HG02642 (cell line): ENCODE measurements around the gene C1QBP.
A peak's percentile ranks its signal among the peaks of the same experiment; 100 is the strongest.

Experiments
- ATAC-seq: cut with Tn5 transposase; IDR thresholded peaks from one replicate; pipeline ENCODE4 v1.9.1; 2021; ENCODE audit warnings: mild to moderate bottlenecking; ENCODE audit not compliant: unreplicated experiment, poor library complexity

C1QBP gene, protein sequence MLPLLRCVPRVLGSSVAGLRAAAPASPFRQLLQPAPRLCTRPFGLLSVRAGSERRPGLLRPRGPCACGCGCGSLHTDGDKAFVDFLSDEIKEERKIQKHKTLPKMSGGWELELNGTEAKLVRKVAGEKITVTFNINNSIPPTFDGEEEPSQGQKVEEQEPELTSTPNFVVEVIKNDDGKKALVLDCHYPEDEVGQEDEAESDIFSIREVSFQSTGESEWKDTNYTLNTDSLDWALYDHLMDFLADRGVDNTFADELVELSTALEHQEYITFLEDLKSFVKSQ

DNA sequence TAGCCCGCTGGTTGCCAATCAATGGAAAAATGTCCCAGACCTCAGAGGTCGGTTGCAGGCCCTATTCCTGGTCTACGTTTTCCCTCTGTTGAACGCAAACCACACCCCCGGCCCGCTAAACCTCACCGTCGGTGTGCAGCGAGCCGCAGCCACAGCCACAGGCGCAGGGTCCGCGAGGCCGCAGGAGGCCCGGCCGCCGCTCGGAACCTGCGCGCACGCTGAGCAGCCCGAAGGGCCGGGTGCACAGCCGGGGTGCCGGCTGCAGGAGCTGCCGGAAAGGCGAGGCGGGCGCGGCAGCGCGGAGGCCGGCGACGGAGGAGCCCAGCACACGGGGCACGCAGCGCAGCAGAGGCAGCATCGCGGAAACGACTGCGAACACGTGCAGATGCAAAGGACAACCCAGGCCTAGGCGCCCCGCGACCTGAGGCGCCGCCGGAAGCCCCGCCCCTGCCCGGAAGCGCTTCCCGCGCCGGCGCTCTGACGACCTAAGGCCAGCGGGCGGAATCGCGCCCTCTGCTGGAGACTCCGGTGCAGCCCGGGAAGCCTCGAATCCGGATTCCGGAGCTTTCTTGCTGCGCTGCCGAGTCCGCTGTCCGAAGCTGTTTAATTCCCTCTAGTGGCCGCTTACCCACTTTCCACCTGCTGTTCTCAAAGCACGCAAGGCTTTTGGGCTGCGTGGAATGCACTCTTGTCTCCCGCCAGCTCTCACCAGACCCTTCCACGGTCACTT, at the start of gene C1QBP:
TSS of gene C1QBP (minus strand) at position 440 of the 730 bp plus-strand sequence. CDS start at position 358, 82 bp downstream.
- ATAC-seq: peak; percentile 88

- no peak for ATAC-seq
Measured at GRCh38 chr17:5488752-5489151, 49.8 kb upstream of the C1QBP start.

DNA sequence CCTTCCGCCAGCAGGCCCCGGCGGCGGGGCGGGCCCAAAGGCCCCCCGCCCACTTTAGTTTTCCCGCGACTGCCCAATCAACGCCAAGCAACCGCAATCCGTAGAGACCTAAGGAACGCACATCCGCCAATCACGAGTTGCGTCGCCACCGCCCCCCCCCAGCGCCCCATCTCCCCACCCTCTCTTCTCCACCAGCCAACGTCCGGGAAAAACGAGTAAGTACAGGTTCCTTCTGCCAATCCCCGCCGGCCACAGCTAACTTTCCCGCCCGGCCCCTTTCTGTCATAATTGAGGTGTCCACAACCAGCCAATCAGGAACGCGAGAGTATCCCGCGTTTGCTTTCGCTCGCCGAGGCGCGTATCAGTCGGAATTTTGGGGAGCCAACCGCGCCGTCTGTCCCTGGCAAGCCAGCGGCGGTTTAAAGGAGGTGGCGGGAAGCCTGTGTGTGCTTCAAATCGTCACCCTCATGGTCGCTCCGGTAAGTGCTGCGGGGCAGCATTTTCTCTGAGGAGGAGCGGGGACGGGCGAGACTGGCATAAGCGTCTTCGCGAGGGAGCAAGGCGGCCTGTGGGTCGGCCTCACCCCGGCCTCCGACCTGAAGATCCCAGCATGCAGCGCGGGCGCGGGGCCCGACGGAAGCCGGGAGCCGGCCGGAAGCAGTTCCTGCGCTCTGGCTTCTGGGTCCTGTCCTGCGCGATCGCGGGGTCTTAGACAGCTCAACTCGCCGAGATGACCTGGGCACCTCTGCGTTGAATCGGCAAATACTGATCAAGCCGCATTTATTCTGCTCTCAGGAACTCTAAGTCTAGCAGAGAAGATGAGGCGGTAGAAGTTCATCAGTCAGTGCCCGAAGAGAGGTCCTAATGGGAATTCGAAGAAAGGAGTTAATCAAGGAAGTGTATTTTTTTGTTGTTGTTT, 47.5 kb upstream of the C1QBP start, which contains the start of gene MIS12:
TSS of gene MIS12 (plus strand) at position 361 of the 919 bp plus-strand sequence. CDS start 2,297 bp downstream, outside the sequence.
- ATAC-seq: peak; percentile 86

GRCh38 chr17:5485270-5486205, 46.6 kb upstream of the C1QBP start, which contains the start of gene DERL2:
TSS of gene DERL2 (minus strand) at chr17:5486178. CDS start at chr17:5486161, 17 bp downstream.
- peak; percentile 19 for ATAC-seq

- ATAC-seq: no peak
Measured at GRCh38 chr17:5481451-5481850, 42.5 kb upstream of the C1QBP start.

- ATAC-seq: no peak
Measured at GRCh38 chr17:5480962-5481361, 42.0 kb upstream of the C1QBP start.

GRCh38 chr17:5478992-5479391, 40.0 kb upstream of the C1QBP start:
- ATAC-seq: no peak

DNA sequence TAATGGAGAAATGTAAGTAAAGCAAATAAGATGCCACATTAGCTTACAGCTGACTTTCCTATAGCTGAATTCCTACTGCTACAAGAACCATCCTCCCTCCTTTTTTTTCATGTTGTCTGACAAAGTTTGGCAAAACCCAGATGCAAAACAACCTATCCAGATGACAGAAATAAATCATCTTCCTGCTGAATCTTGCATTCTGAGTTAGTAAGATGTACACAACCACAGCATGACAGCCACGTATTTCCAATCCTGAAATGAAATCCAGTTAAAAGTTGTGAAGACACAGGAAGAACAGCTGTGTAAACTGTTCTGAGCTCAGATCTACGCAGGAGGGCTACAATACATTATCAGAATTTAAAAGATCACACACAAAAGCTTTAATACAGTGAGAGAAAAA, 35.0 kb upstream of the C1QBP start:
- ATAC-seq: no peak

DNA sequence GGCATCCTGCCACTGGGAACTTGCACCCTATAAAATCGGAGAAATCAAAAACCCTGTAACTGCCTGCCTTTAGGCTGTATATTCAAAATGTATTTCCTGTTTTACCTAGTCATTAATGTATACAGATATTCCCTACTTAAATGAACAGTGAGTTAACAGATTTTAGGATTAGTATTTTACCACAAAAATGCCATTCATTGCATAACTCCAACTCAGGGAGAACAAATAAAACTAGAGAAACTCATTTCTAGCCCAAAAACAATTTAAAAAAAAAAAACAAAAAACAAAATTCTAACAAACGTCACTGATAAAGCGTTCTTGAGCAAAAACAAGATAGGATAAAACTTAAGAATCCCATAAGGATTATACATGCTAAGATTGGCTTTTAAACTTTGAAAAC, 33.6 kb upstream of the C1QBP start:
- ATAC-seq: no peak

- peak; percentile 12 for ATAC-seq
Measured at GRCh38 chr17:5468075-5468473, 29.1 kb upstream of the C1QBP start.

- ATAC-seq: no peak
Measured at GRCh38 chr17:5467416-5467815, 28.5 kb upstream of the C1QBP start.

GRCh38 chr17:5466295-5466694, 27.3 kb upstream of the C1QBP start:
- ATAC-seq: no peak

- ATAC-seq: no peak
Measured at GRCh38 chr17:5464717-5465507, 26.0 kb upstream of the C1QBP start.

GRCh38 chr17:5446786-5447185, 7.8 kb upstream of the C1QBP start:
- no peak for ATAC-seq

- ATAC-seq: no peak
Measured at GRCh38 chr17:5444209-5444608, 5.3 kb upstream of the C1QBP start.

DNA sequence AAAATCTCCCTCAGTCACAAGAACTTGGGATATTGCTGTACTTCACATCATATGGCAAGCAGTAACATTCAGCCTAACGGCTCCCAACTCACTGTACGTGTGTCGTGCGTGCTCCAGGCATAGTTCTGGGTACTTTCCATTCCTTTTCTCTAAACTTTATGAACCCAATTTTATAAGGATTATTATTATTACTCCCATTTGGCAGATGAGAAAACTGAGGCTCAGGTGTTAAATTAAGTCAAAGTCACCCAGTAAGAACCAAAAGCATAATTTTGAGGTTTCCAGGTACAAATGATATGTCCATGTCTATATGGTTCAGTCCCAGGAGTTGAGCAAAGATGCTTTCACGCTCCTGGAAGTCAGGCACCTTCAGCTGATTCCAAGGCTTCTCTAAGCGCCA, 4.8 kb upstream of the C1QBP start:
- no peak for ATAC-seq

DNA sequence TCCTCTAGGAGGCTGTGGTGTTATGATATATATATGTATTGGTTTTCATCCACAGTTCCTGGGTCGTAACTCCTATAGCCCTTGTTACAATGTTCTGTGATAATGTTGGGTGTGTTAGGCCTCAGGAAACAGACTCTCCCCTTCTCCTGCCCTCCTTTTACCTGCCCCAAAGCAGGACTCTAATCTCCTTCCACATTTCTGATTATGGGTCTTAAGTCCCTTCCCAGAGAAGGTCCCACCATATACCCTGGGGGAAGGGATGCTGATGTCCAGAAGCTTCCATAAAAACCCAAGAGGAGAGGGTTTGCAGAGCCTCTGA, 450 bp upstream of the C1QBP start:
- no peak for ATAC-seq

GRCh38 chr17:5437721-5438317, 1.1 kb downstream of the C1QBP start:
- no peak for ATAC-seq
